Breast epithelium (tissue), 4 donors: ENCODE results near the gene SLC4A9. TPM values are rescaled to one million over a fixed set of nuclear protein-coding genes. Genes with fewer than 3 reads are reported as not detected.

Experiments used
- DNase-seq, 2 donors: peaks; one replicate each; pipeline ENCODE4 v3.0.0-alpha.2; 2019; ENCODE audit warnings: low spot score in 2 of 2
- H3K27ac ChIP-seq, 2 donors: fragments of 200-600 bp; sonication (generic) in 1 of 2; one replicate each; pipeline ENCODE4 v1.5.1; 2016 to 2019; ENCODE audit warnings: mild to moderate bottlenecking in 1 of 2
- H3K27me3 ChIP-seq, 2 donors: fragments of 200-600 bp; sonication (generic) in 1 of 2; one replicate each; pipeline versions ENCODE4 v1.5.1 to v1.6.0; 2017 to 2019; ENCODE audit warnings: control low read depth in 1 of 2, mild to moderate bottlenecking in 1 of 2
- H3K36me3 ChIP-seq: fragments of 200-600 bp; one replicate; pipeline ENCODE4 v1.5.1; 2019
- H3K4me1 ChIP-seq, 2 donors: fragments of 200-600 bp; sonication (generic); one replicate each; pipeline ENCODE4 v1.5.1; 2016 to 2019; ENCODE audit warnings: control low read depth in 1 of 2
- H3K4me3 ChIP-seq, 3 donors: fragments of 200-600 bp; sonication (generic); 1 replicate in 2 of 3; 2 replicates in 1 of 3; pipeline ENCODE4 v1.5.1; 2016 to 2019; ENCODE audit warnings: mild to moderate bottlenecking in 3 of 3, moderate library complexity in 2 of 3
- H3K9me3 ChIP-seq, 2 donors: fragments of 200-600 bp; sonication (generic) in 1 of 2; one replicate each; pipeline ENCODE4 v1.5.1; 2016 to 2019; ENCODE audit warnings: control low read depth in 1 of 2
- CTCF ChIP-seq, 3 donors: fragments of 450-650 bp; IDR thresholded peaks; one replicate each; pipeline ENCODE4 v1.5.1; 2016 to 2017; ENCODE audit warnings: antibody characterized with exemption in 3 of 3, mild to moderate bottlenecking in 3 of 3, moderate library complexity in 3 of 3
- POLR2A ChIP-seq: fragments of 450-650 bp; IDR thresholded peaks from one replicate; pipeline ENCODE4 v1.6.1; 2016; ENCODE audit warnings: antibody characterized with exemption, mild to moderate bottlenecking, moderate library complexity
- POLR2AphosphoS5 ChIP-seq, 3 donors: sonication (generic); formaldehyde crosslinking; IDR thresholded peaks; one replicate each; pipeline ENCODE4 v1.6.1; 2017; ENCODE audit warnings: antibody characterized with exemption in 3 of 3
- intact Hi-C: fragments of 100-400 bp; cut with DNase I; formaldehyde crosslinking; loops from one replicate; pipeline ENCODE4 v1.15.1; 2023; ENCODE audit warnings: low total_unique reads
- total RNA-seq, 3 donors: library from RNA; depleted of rRNA; stranded (reverse); fragments of >200 nt; gene quantifications; one replicate each; pipeline ENCODE4 v1.1.0, GENCODE V29; 2016

Gene SLC4A9
- total RNA-seq, 3 donors from 2014 or later, result not detected

- TF ChIP-seq POLR2AphosphoS5 (IDR thresholded peaks at IDR 0.05) (no peak), CTCF (IDR thresholded peaks at IDR 0.05) (no peak), POLR2A (no peak)
- H3K36me3 ChIP-seq, result no peaks in the 10 kb centered on the region
- no peaks in the 10 kb centered on the region for H3K4me1 ChIP-seq
- no peak overlapping the region for H3K27ac ChIP-seq
- H3K4me3 ChIP-seq, result no peak overlapping the region
- no peak for DNase-seq
- intact Hi-C loops, result no loop called here
- no peaks in the 10 kb centered on the region for H3K9me3 ChIP-seq
- no peaks in the 10 kb centered on the region for H3K27me3 ChIP-seq
Observed at GRCh38 chr5:140383300-140383699, 23.3 kb downstream of the SLC4A9 start.

- intact Hi-C loops, result no loop called here
- Histone ChIP-seq H3K36me3 (no peaks in the 10 kb centered on the region), H3K4me3 (no peak overlapping the region), H3K4me1 (no peaks in the 10 kb centered on the region), H3K9me3 (no peaks in the 10 kb centered on the region), H3K27me3 (no peaks in the 10 kb centered on the region), H3K27ac (no peak overlapping the region)
- no peak for TF ChIP-seq POLR2A
- TF ChIP-seq POLR2AphosphoS5 (IDR thresholded peaks at IDR 0.05), result no peak
- TF ChIP-seq CTCF (IDR thresholded peaks at IDR 0.05), result no peak
- no peak for DNase-seq
Observed at GRCh38 chr5:140388052-140388451, 28.1 kb downstream of the SLC4A9 start.

GRCh38 chr5:140391312-140391711, 31.3 kb downstream of the SLC4A9 start:
- no peaks in the 10 kb centered on the region for H3K27me3 ChIP-seq
- intact Hi-C loops, result no loop called here
- no peak overlapping the region for H3K4me3 ChIP-seq
- H3K9me3 ChIP-seq, result no peaks in the 10 kb centered on the region
- no peaks in the 10 kb centered on the region for H3K4me1 ChIP-seq
- DNase-seq, result no peak
- no peak overlapping the region for H3K27ac ChIP-seq
- TF ChIP-seq POLR2AphosphoS5 (IDR thresholded peaks at IDR 0.05) (no peak), CTCF (IDR thresholded peaks at IDR 0.05) (no peak), POLR2A (no peak)
- no peaks in the 10 kb centered on the region for H3K36me3 ChIP-seq

GRCh38 chr5:140391732-140392131, 31.7 kb downstream of the SLC4A9 start:
- Histone ChIP-seq H3K27ac (no peak overlapping the region), H3K4me3 (no peak overlapping the region), H3K9me3 (no peaks in the 10 kb centered on the region), H3K27me3 (no peaks in the 10 kb centered on the region), H3K36me3 (no peaks in the 10 kb centered on the region), H3K4me1 (no peaks in the 10 kb centered on the region)
- intact Hi-C loops, result no loop called here
- TF ChIP-seq CTCF (IDR thresholded peaks at IDR 0.05), result no peak
- no peak for TF ChIP-seq POLR2AphosphoS5 (IDR thresholded peaks at IDR 0.05)
- TF ChIP-seq POLR2A, result no peak
- DNase-seq, result no peak

- TF ChIP-seq CTCF (IDR thresholded peaks at IDR 0.05), result no peak
- TF ChIP-seq POLR2A, result no peak
- TF ChIP-seq POLR2AphosphoS5 (IDR thresholded peaks at IDR 0.05), result no peak
- intact Hi-C loops, result no loop called here
- no peak for DNase-seq
- Histone ChIP-seq H3K4me3 (no peak overlapping the region), H3K9me3 (no peaks in the 10 kb centered on the region), H3K27ac (no peak overlapping the region), H3K4me1 (no peaks in the 10 kb centered on the region), H3K27me3 (no peaks in the 10 kb centered on the region), H3K36me3 (no peaks in the 10 kb centered on the region)
Observed at GRCh38 chr5:140393738-140394137, 33.7 kb downstream of the SLC4A9 start.
